ENCODE data around the gene ELOVL7. TPM values are rescaled to one million over a fixed set of nuclear protein-coding genes. Genes with fewer than 3 reads are reported as not detected.

Gene ELOVL7
- polyA plus RNA-seq, 1 of the 3 experiments (the other 2 are of a cell fraction): 0.07 TPM

DNA sequence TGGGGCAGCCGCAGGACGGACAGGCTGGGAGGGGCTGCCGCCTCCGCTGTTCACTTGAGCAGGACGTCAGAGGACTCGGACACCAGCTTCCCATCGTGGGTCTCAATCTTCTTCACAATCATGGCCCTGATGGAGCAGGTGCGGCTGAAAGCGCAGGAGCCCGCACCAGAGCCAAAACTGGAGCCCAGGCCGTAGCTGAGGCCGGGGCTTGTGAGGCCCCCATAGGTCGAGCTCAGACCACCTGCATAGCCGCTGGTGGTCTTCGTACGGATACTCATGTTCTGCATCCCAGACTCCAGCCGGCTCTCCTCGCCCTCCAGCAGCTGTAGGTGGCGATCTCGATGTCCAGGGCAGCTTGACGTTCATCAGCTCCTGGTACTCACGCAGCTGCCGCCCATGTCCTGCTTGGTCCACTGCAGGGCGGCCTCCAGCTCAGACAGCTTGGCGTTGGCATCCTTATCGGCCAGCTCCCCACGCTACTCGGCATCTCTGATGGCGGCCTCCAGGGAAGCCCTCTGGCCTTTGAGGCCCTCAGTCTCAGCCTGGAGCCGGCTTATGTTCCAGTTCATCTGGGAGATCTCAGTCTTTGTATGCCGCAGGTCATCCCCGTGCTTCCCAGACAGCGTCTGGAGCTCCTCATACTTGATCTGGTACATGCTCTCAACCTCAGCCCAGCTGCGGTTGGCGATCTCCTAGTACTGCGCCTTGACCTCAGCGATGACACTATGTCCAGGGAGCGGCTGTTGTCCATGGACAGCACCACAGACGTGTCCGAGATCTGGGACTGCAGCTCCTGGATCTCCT lies 100.4 kb downstream of the ELOVL7 start:
- TF ChIP-seq, protein P1, sequence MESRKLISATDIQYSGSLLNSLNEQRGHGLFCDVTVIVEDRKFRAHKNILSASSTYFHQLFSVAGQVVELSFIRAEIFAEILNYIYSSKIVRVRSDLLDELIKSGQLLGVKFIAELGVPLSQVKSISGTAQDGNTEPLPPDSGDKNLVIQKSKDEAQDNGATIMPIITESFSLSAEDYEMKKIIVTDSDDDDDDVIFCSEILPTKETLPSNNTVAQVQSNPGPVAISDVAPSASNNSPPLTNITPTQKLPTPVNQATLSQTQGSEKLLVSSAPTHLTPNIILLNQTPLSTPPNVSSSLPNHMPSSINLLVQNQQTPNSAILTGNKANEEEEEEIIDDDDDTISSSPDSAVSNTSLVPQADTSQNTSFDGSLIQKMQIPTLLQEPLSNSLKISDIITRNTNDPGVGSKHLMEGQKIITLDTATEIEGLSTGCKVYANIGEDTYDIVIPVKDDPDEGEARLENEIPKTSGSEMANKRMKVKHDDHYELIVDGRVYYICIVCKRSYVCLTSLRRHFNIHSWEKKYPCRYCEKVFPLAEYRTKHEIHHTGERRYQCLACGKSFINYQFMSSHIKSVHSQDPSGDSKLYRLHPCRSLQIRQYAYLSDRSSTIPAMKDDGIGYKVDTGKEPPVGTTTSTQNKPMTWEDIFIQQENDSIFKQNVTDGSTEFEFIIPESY (IDR thresholded peaks at IDR 0.05; ENCODE audit: borderline replicate concordance, low read depth): no peak
- TF ChIP-seq, protein P2, sequence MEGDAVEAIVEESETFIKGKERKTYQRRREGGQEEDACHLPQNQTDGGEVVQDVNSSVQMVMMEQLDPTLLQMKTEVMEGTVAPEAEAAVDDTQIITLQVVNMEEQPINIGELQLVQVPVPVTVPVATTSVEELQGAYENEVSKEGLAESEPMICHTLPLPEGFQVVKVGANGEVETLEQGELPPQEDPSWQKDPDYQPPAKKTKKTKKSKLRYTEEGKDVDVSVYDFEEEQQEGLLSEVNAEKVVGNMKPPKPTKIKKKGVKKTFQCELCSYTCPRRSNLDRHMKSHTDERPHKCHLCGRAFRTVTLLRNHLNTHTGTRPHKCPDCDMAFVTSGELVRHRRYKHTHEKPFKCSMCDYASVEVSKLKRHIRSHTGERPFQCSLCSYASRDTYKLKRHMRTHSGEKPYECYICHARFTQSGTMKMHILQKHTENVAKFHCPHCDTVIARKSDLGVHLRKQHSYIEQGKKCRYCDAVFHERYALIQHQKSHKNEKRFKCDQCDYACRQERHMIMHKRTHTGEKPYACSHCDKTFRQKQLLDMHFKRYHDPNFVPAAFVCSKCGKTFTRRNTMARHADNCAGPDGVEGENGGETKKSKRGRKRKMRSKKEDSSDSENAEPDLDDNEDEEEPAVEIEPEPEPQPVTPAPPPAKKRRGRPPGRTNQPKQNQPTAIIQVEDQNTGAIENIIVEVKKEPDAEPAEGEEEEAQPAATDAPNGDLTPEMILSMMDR (IDR thresholded peaks at IDR 0.05): no peak
- TF ChIP-seq RAD21 (IDR thresholded peaks at IDR 0.05; ENCODE audit: low read length) (no peak), JUND (IDR thresholded peaks at IDR 0.05) (no peak)
- Histone ChIP-seq H3K4me3 (ENCODE audit: low read depth in 2 of 2, low read length in 1 of 2) (no peak overlapping the region), H3K27me3 (ENCODE audit: insufficient read depth) (no peaks in the 10 kb centered on the region), H2AFZ (ENCODE audit: low read depth) (no peak overlapping the region), H3K9me3 (no peaks in the 10 kb centered on the region), H3F3A (replicated peaks; ENCODE audit: insufficient read depth) (no peaks in the 10 kb centered on the region), H3K79me2 (ENCODE audit: insufficient read depth) (no peaks in the 10 kb centered on the region), H4K20me1 (ENCODE audit: insufficient read depth) (no peaks in the 10 kb centered on the region), H3K27ac (ENCODE audit: low read depth in 2 of 2, low read length in 1 of 2) (no peak overlapping the region), H3K9me2 (no peaks in the 10 kb centered on the region), H3K36me3 (replicated peaks in 1 of 2; ENCODE audit: control insufficient read depth in 1 of 2, insufficient read depth in 2 of 2, low read length in 1 of 2) (no peaks in the 10 kb centered on the region), H3K9ac (no peak overlapping the region), H3K4me2 (no peak overlapping the region), H3K4me1 (ENCODE audit: control insufficient read depth in 1 of 2, insufficient read depth in 2 of 2, low read depth in 1 of 2, low read length in 1 of 2) (no peaks in the 10 kb centered on the region)
- DNase-seq: no peak
- ChIA-PET POLR2A (no interaction called here), CTCF (interaction anchor here (0.6 kb wide), 1 partner anchor 217 kb away, joined by 4 read pairs; no protein-coding TSS in a partner anchor)
- WGBS (ENCODE audit: low lambda C conversion rate): 68% methylated on average over 18 of the region's 40 CpGs

DNA sequence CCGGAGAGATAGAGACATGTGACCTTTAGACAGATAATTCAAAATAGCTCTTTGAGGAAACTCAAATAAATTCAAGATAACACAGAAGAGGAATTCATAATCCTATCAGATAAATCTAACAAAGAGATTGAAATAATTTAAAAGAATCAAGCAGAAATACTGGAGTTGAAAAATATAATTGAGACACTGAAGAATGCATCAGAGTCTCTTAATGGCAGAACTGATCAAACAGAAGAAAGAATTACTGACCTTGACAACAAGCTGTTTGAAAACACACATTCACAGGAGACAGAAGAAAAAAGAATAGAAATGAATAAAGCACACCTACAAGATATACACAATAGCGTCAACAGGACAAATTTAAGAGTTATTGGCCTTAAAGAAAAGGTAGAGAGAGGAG lies 103.7 kb downstream of the ELOVL7 start:
- no peaks in the 10 kb centered on the region for H4K20me1 ChIP-seq (ENCODE audit: insufficient read depth)
- WGBS (ENCODE audit: low lambda C conversion rate): 38% methylated on average over 2 of the region's 2 CpGs
- no peak for DNase-seq
- H3K36me3 ChIP-seq (replicated peaks in 1 of 2; ENCODE audit: control insufficient read depth in 1 of 2, insufficient read depth in 2 of 2, low read length in 1 of 2): no peaks in the 10 kb centered on the region
- no peak overlapping the region for H3K27ac ChIP-seq (ENCODE audit: low read depth in 2 of 2, low read length in 1 of 2)
- H3K27me3 ChIP-seq (ENCODE audit: insufficient read depth): no peaks in the 10 kb centered on the region
- no peak overlapping the region for H3K4me2 ChIP-seq
- no peaks in the 10 kb centered on the region for H3K79me2 ChIP-seq (ENCODE audit: insufficient read depth)
- H3K9me3 ChIP-seq: no peaks in the 10 kb centered on the region
- no peaks in the 10 kb centered on the region for H3K9me2 ChIP-seq
- ChIA-PET CTCF (no interaction called here), POLR2A (no interaction called here)
- H3K9ac ChIP-seq: no peak overlapping the region
- H3K4me1 ChIP-seq (ENCODE audit: control insufficient read depth in 1 of 2, insufficient read depth in 2 of 2, low read depth in 1 of 2, low read length in 1 of 2): no peaks in the 10 kb centered on the region
- H3F3A ChIP-seq (replicated peaks; ENCODE audit: insufficient read depth): no peaks in the 10 kb centered on the region
- no peak overlapping the region for H3K4me3 ChIP-seq (ENCODE audit: low read depth in 2 of 2, low read length in 1 of 2)
- no peak overlapping the region for H2AFZ ChIP-seq (ENCODE audit: low read depth)
- TF ChIP-seq, protein P2 (IDR thresholded peaks at IDR 0.05): no peak
- no peak for TF ChIP-seq EP300 (IDR thresholded peaks at IDR 0.05; ENCODE audit: borderline replicate concordance in 1 of 2, low read depth in 1 of 2, low read length in 1 of 2)
- no peak for TF ChIP-seq RXRA (IDR thresholded peaks at IDR 0.05; ENCODE audit: borderline replicate concordance, low read depth)
- TF ChIP-seq YY1 (IDR thresholded peaks at IDR 0.05; ENCODE audit: low read depth): no peak
- no peak for TF ChIP-seq MEF2A (IDR thresholded peaks at IDR 0.05; ENCODE audit: borderline replicate concordance, low read depth)
- no peak for TF ChIP-seq TAF1 (IDR thresholded peaks at IDR 0.05; ENCODE audit: borderline replicate concordance, low read depth, low read length)
- no peak for TF ChIP-seq TCF12 (IDR thresholded peaks at IDR 0.05)
- TF ChIP-seq NRF1 (IDR thresholded peaks at IDR 0.05; ENCODE audit: low read depth, low read length): no peak
- no peak for TF ChIP-seq MXI1 (IDR thresholded peaks at IDR 0.05; ENCODE audit: low read depth, low read length)
- TF ChIP-seq ELF1 (IDR thresholded peaks at IDR 0.05): no peak
- no peak for TF ChIP-seq FOXM1 (IDR thresholded peaks at IDR 0.05; ENCODE audit: low read depth)
- TF ChIP-seq, protein P3, sequence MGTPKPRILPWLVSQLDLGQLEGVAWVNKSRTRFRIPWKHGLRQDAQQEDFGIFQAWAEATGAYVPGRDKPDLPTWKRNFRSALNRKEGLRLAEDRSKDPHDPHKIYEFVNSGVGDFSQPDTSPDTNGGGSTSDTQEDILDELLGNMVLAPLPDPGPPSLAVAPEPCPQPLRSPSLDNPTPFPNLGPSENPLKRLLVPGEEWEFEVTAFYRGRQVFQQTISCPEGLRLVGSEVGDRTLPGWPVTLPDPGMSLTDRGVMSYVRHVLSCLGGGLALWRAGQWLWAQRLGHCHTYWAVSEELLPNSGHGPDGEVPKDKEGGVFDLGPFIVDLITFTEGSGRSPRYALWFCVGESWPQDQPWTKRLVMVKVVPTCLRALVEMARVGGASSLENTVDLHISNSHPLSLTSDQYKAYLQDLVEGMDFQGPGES (IDR thresholded peaks at IDR 0.05; ENCODE audit: low read depth, low read length): no peak
- no peak for TF ChIP-seq NFIC (IDR thresholded peaks at IDR 0.05; ENCODE audit: borderline replicate concordance)
- no peak for TF ChIP-seq EZH2phosphoT487 (IDR thresholded peaks at IDR 0.05; ENCODE audit: borderline replicate concordance, low read depth)
- no peak for TF ChIP-seq TEAD4 (IDR thresholded peaks at IDR 0.05; ENCODE audit: borderline replicate concordance, insufficient read depth)
- no peak for TF ChIP-seq CHD2 (IDR thresholded peaks at IDR 0.05; ENCODE audit: low read length, partially characterized antibody)
- TF ChIP-seq FOSL2 (IDR thresholded peaks at IDR 0.05; ENCODE audit: borderline replicate concordance, low read depth): no peak
- no peak for TF ChIP-seq RFX5 (IDR thresholded peaks at IDR 0.05; ENCODE audit: low read length)
- TF ChIP-seq SMC3 (IDR thresholded peaks at IDR 0.05; ENCODE audit: low read depth, low read length): no peak
